MM.1S (cell line): Measurements from ENCODE around the gene PTGER3.

Experiments
- CTCF ChIP-seq: fragments of 300-600 bp; sonication (generic); IDR thresholded peaks from 2 replicates; pipeline ENCODE4 v1.5.1; 2016; ENCODE audit warnings: antibody characterized with exemption, low read length, mixed read lengths
- EZH2phosphoT487 ChIP-seq: fragments of 300-600 bp; sonication (generic); IDR thresholded peaks from 2 replicates; pipeline ENCODE4 v1.6.1; 2018; ENCODE audit warnings: antibody characterized with exemption, low read length

GRCh38 chr1:70963374-70963773 lies 84.2 kb downstream of the PTGER3 start:
- TF ChIP-seq CTCF, result no peak
- TF ChIP-seq EZH2phosphoT487, result no peak
